Measurements from ENCODE around the gene FAIM2. TPM values are rescaled to one million over a fixed set of nuclear protein-coding genes. Genes with fewer than 3 reads are reported as not detected.

FAIM2 gene
- total RNA-seq, 5 donors from 2014 or later (not counting 1 experiment from before 2014, with no cell fraction given) = 0.25 to 0.30 TPM; not detected in 3

GRCh38 chr12:49905718-49906314, 2.1 kb upstream of the FAIM2 start:
- no peaks in the 10 kb centered on the region for H3K9me3 ChIP-seq
- Mint-ChIP-seq H3K27ac (no peak overlapping the region), H3K27me3 (peaks cover 8 to 24% of the 10 kb centered on the region in 2 donors), H3K4me3 (peak overlapping the region in 2 of 3 donors; percentile 29 to 41), H3K4me1 (peaks cover 9 to 15% (median 12%) of the 10 kb centered on the region in 3 donors), H3K36me3 (no peaks in the 10 kb centered on the region), H3K9me3 (no peaks in the 10 kb centered on the region)
- H3K27me3 ChIP-seq (replicated peaks in 1 of 2; ENCODE audit: control insufficient read depth in 2 of 2, extremely low read depth in 1 of 2, insufficient read depth in 2 of 2, low read length in 1 of 2) = peaks cover 0 to 34% of the 10 kb centered on the region in 2 experiments
- WGBS (ENCODE audit: insufficient coverage) = 87% methylated on average over 3 of the region's 7 CpGs
- H3K36me3 ChIP-seq (ENCODE audit: control insufficient read depth in 2 of 2, extremely low read depth in 1 of 2, insufficient read depth in 1 of 2, low read length in 1 of 2) = no peaks in the 10 kb centered on the region
- ATAC-seq (replicated peaks in 1 of 4) (no peak), DNase-seq (no peak)
- POLR2A ChIA-PET = no interaction called here
- H3K27ac ChIP-seq (ENCODE audit: low read length) = no peak overlapping the region
- CTCF ChIA-PET = interaction anchor here in 1 of 2 donors (0.6 kb wide), 1 partner anchor 90 kb away, joined by 8 read pairs; no protein-coding TSS in a partner anchor
- peaks cover 0 to 15% of the 10 kb centered on the region in 2 experiments for H3K4me1 ChIP-seq (ENCODE audit: control insufficient read depth in 1 of 2, extremely low read depth in 1 of 2, insufficient read depth in 2 of 2, low read length in 2 of 2)
- no peak overlapping the region for H3K4me3 ChIP-seq (ENCODE audit: control insufficient read depth in 1 of 2, extremely low read depth in 1 of 2, low read length in 1 of 2)

- ChIA-PET POLR2A (no interaction called here), CTCF (no interaction called here)
- Histone ChIP-seq H3K27me3 (replicated peaks in 1 of 2; ENCODE audit: control insufficient read depth in 2 of 2, extremely low read depth in 1 of 2, insufficient read depth in 2 of 2, low read length in 1 of 2) (peaks cover 0 to 26% of the 10 kb centered on the region in 2 experiments), H3K36me3 (ENCODE audit: control insufficient read depth in 2 of 2, extremely low read depth in 1 of 2, insufficient read depth in 1 of 2, low read length in 1 of 2) (no peaks in the 10 kb centered on the region), H3K27ac (ENCODE audit: low read length) (no peak overlapping the region), H3K9me3 (no peaks in the 10 kb centered on the region), H3K4me1 (ENCODE audit: control insufficient read depth in 1 of 2, extremely low read depth in 1 of 2, insufficient read depth in 2 of 2, low read length in 2 of 2) (peaks cover 0 to 15% of the 10 kb centered on the region in 2 experiments), H3K4me3 (ENCODE audit: control insufficient read depth in 1 of 2, extremely low read depth in 1 of 2, low read length in 1 of 2) (no peak overlapping the region)
- peaks cover 8 to 24% of the 10 kb centered on the region in 2 donors for H3K27me3 Mint-ChIP-seq
- peaks cover 9 to 15% (median 12%) of the 10 kb centered on the region in 3 donors for H3K4me1 Mint-ChIP-seq
- WGBS (ENCODE audit: insufficient coverage) = 99% methylated on average over 8 of the region's 11 CpGs
- DNase-seq (no peak), ATAC-seq (replicated peaks in 1 of 4) (no peak)
- H3K4me3 Mint-ChIP-seq = peak overlapping the region; percentile 56 to 77 (median 77)
- H3K27ac Mint-ChIP-seq = no peak overlapping the region
- H3K36me3 Mint-ChIP-seq = no peaks in the 10 kb centered on the region
- no peaks in the 10 kb centered on the region for H3K9me3 Mint-ChIP-seq
Observed at GRCh38 chr12:49904601-49905000, 901 bp upstream of the FAIM2 start.

GRCh38 chr12:49903351-49903699, 375 bp downstream of the FAIM2 start:
- ATAC-seq (replicated peaks in 1 of 4) (peak in 1 of 4 experiments; percentile 9), DNase-seq (no peak)
- no peaks in the 10 kb centered on the region for H3K9me3 ChIP-seq
- no peak overlapping the region for H3K27ac ChIP-seq (ENCODE audit: low read length)
- Mint-ChIP-seq H3K36me3 (no peaks in the 10 kb centered on the region), H3K4me3 (peak overlapping the region; percentile 59 to 77 (median 67)), H3K27ac (no peak overlapping the region), H3K9me3 (no peaks in the 10 kb centered on the region), H3K27me3 (peaks cover 8 to 21% of the 10 kb centered on the region in 2 donors), H3K4me1 (peaks cover 9 to 15% (median 12%) of the 10 kb centered on the region in 3 donors)
- ChIA-PET CTCF (no interaction called here), POLR2A (no interaction called here)
- H3K27me3 ChIP-seq (replicated peaks in 1 of 2; ENCODE audit: control insufficient read depth in 2 of 2, extremely low read depth in 1 of 2, insufficient read depth in 2 of 2, low read length in 1 of 2) = peaks cover 0 to 22% of the 10 kb centered on the region in 2 experiments
- H3K4me3 ChIP-seq (ENCODE audit: control insufficient read depth in 1 of 2, extremely low read depth in 1 of 2, low read length in 1 of 2) = peak overlapping the region; percentile 17 to 39
- WGBS (ENCODE audit: insufficient coverage) = 75% methylated on average over 8 of the region's 12 CpGs
- peaks cover 0 to 15% of the 10 kb centered on the region in 2 experiments for H3K4me1 ChIP-seq (ENCODE audit: control insufficient read depth in 1 of 2, extremely low read depth in 1 of 2, insufficient read depth in 2 of 2, low read length in 2 of 2)
- H3K36me3 ChIP-seq (ENCODE audit: control insufficient read depth in 2 of 2, extremely low read depth in 1 of 2, insufficient read depth in 1 of 2, low read length in 1 of 2) = no peaks in the 10 kb centered on the region

- no peak overlapping the region for H3K27ac Mint-ChIP-seq
- H3K4me1 Mint-ChIP-seq = peaks cover 9 to 15% (median 12%) of the 10 kb centered on the region in 3 donors
- ATAC-seq (replicated peaks in 1 of 4) (no peak), DNase-seq (no peak)
- Histone ChIP-seq H3K9me3 (no peaks in the 10 kb centered on the region), H3K4me3 (ENCODE audit: control insufficient read depth in 1 of 2, extremely low read depth in 1 of 2, low read length in 1 of 2) (no peak overlapping the region), H3K27me3 (replicated peaks in 1 of 2; ENCODE audit: control insufficient read depth in 2 of 2, extremely low read depth in 1 of 2, insufficient read depth in 2 of 2, low read length in 1 of 2) (peaks cover 0 to 29% of the 10 kb centered on the region in 2 experiments), H3K36me3 (ENCODE audit: control insufficient read depth in 2 of 2, extremely low read depth in 1 of 2, insufficient read depth in 1 of 2, low read length in 1 of 2) (no peaks in the 10 kb centered on the region), H3K27ac (ENCODE audit: low read length) (no peak overlapping the region), H3K4me1 (ENCODE audit: control insufficient read depth in 1 of 2, extremely low read depth in 1 of 2, insufficient read depth in 2 of 2, low read length in 2 of 2) (peaks cover 0 to 15% of the 10 kb centered on the region in 2 experiments)
- ChIA-PET POLR2A (no interaction called here), CTCF (no interaction called here)
- H3K9me3 Mint-ChIP-seq = no peaks in the 10 kb centered on the region
- 100% methylated on average over 1 of the region's 16 CpGs for WGBS (ENCODE audit: insufficient coverage)
- peak overlapping the region in 1 of 3 donors; percentile 77 for H3K4me3 Mint-ChIP-seq
- peaks cover 11 to 21% of the 10 kb centered on the region in 2 donors for H3K27me3 Mint-ChIP-seq
- no peaks in the 10 kb centered on the region for H3K36me3 Mint-ChIP-seq
Observed at GRCh38 chr12:49902399-49903350, 1.0 kb downstream of the FAIM2 start.

GRCh38 chr12:49901986-49902385, 1.7 kb downstream of the FAIM2 start:
- H3K36me3 Mint-ChIP-seq = no peaks in the 10 kb centered on the region
- Histone ChIP-seq H3K4me1 (ENCODE audit: control insufficient read depth in 1 of 2, extremely low read depth in 1 of 2, insufficient read depth in 2 of 2, low read length in 2 of 2) (peaks cover 0 to 15% of the 10 kb centered on the region in 2 experiments), H3K4me3 (ENCODE audit: control insufficient read depth in 1 of 2, extremely low read depth in 1 of 2, low read length in 1 of 2) (no peak overlapping the region), H3K27me3 (replicated peaks in 1 of 2; ENCODE audit: control insufficient read depth in 2 of 2, extremely low read depth in 1 of 2, insufficient read depth in 2 of 2, low read length in 1 of 2) (peaks cover 0 to 36% of the 10 kb centered on the region in 2 experiments), H3K36me3 (ENCODE audit: control insufficient read depth in 2 of 2, extremely low read depth in 1 of 2, insufficient read depth in 1 of 2, low read length in 1 of 2) (no peaks in the 10 kb centered on the region), H3K9me3 (no peaks in the 10 kb centered on the region), H3K27ac (ENCODE audit: low read length) (no peak overlapping the region)
- H3K27ac Mint-ChIP-seq = no peak overlapping the region
- CTCF ChIA-PET = no interaction called here
- 79% methylated on average over 4 of the region's 5 CpGs for WGBS (ENCODE audit: insufficient coverage)
- POLR2A ChIA-PET = no interaction called here
- peak overlapping the region in 1 of 3 donors; percentile 5 for H3K4me3 Mint-ChIP-seq
- H3K27me3 Mint-ChIP-seq = peaks cover 11 to 16% of the 10 kb centered on the region in 2 donors
- no peaks in the 10 kb centered on the region for H3K9me3 Mint-ChIP-seq
- DNase-seq = no peak
- H3K4me1 Mint-ChIP-seq = peaks cover 9 to 15% (median 12%) of the 10 kb centered on the region in 3 donors
- no peak for ATAC-seq (replicated peaks in 1 of 4)

GRCh38 chr12:49901026-49901425, 2.7 kb downstream of the FAIM2 start:
- Mint-ChIP-seq H3K4me1 (peaks cover 9 to 15% (median 12%) of the 10 kb centered on the region in 3 donors), H3K27ac (no peak overlapping the region), H3K27me3 (peaks cover 11 to 16% of the 10 kb centered on the region in 2 donors), H3K4me3 (no peak overlapping the region), H3K36me3 (no peaks in the 10 kb centered on the region), H3K9me3 (no peaks in the 10 kb centered on the region)
- ATAC-seq (replicated peaks in 1 of 4) = no peak
- no CpG with 5 or more reads among the region's 4 CpGs for WGBS (ENCODE audit: insufficient coverage)
- DNase-seq = no peak
- peaks cover 0 to 41% of the 10 kb centered on the region in 2 experiments for H3K27me3 ChIP-seq (replicated peaks in 1 of 2; ENCODE audit: control insufficient read depth in 2 of 2, extremely low read depth in 1 of 2, insufficient read depth in 2 of 2, low read length in 1 of 2)
- CTCF ChIA-PET = no interaction called here
- no peak overlapping the region for H3K4me3 ChIP-seq (ENCODE audit: control insufficient read depth in 1 of 2, extremely low read depth in 1 of 2, low read length in 1 of 2)
- H3K36me3 ChIP-seq (ENCODE audit: control insufficient read depth in 2 of 2, extremely low read depth in 1 of 2, insufficient read depth in 1 of 2, low read length in 1 of 2) = no peaks in the 10 kb centered on the region
- H3K9me3 ChIP-seq = no peaks in the 10 kb centered on the region
- H3K27ac ChIP-seq (ENCODE audit: low read length) = no peak overlapping the region
- H3K4me1 ChIP-seq (ENCODE audit: control insufficient read depth in 1 of 2, extremely low read depth in 1 of 2, insufficient read depth in 2 of 2, low read length in 2 of 2) = peaks cover 0 to 15% of the 10 kb centered on the region in 2 experiments
- POLR2A ChIA-PET = no interaction called here
